Measurements from ENCODE around the gene SLC5A5.
A peak's percentile ranks its signal among the peaks of the same experiment; 100 is the strongest.

The SLC5A5 gene

GRCh38 chr19:17861542-17862402 is 10.0 kb upstream of the SLC5A5 start:
- Histone ChIP-seq H3K9me3 (no peaks in the 10 kb centered on the region), H3K4me2 (peak overlapping the region; percentile 99), H3K9ac (peak overlapping the region; percentile 100), H4K20me1 (peaks cover 66% of the 10 kb centered on the region), H3K4me1 (peaks cover 36% of the 10 kb centered on the region), H3K27ac (peak overlapping the region; percentile 99; the same call in 1 of the 2 replicates), H3K27me3 (no peaks in the 10 kb centered on the region), H3K4me3 (peak overlapping the region; percentile 90), H3K36me3 (peaks cover 57% of the 10 kb centered on the region)
- no peak for TF ChIP-seq Cebpa-rat (IDR thresholded peaks at IDR 0.05)

- TF ChIP-seq Cebpa-rat (IDR thresholded peaks at IDR 0.05): no peak
- Histone ChIP-seq H3K9ac (peak overlapping the region; percentile 100; the same call in 1 of the 2 replicates), H3K9me3 (no peaks in the 10 kb centered on the region), H3K4me1 (peaks cover 36% of the 10 kb centered on the region), H3K27me3 (no peaks in the 10 kb centered on the region), H3K4me2 (peak overlapping the region; percentile 99), H3K27ac (peak overlapping the region; percentile 38; the same call in 1 of the 2 replicates), H4K20me1 (peaks cover 71% of the 10 kb centered on the region), H3K36me3 (peaks cover 57% of the 10 kb centered on the region), H3K4me3 (0 out of 2 replicates have a peak overlapping the region, but pooled peaks have one; percentile 90)
These were observed 8.8 kb upstream of the SLC5A5 start for GRCh38 chr19:17862711-17863519.

- Histone ChIP-seq H3K27ac (no peak overlapping the region), H3K9me3 (no peaks in the 10 kb centered on the region), H3K4me3 (no peak overlapping the region), H3K4me1 (peaks cover 36% of the 10 kb centered on the region), H3K9ac (no peak overlapping the region; the same call in 1 of the 2 replicates), H3K4me2 (no peak overlapping the region), H4K20me1 (peaks cover 71% of the 10 kb centered on the region), H3K27me3 (no peaks in the 10 kb centered on the region), H3K36me3 (peaks cover 57% of the 10 kb centered on the region)
- TF ChIP-seq Cebpa-rat (IDR thresholded peaks at IDR 0.05): no peak
These were observed 8.1 kb upstream of the SLC5A5 start for GRCh38 chr19:17863520-17864182.

- Histone ChIP-seq H3K9me3 (no peaks in the 10 kb centered on the region), H3K27ac (no peak overlapping the region), H3K27me3 (peaks cover 8% of the 10 kb centered on the region), H4K20me1 (peaks cover 62% of the 10 kb centered on the region), H3K4me3 (no peak overlapping the region), H3K4me2 (no peak overlapping the region), H3K9ac (no peak overlapping the region), H3K4me1 (peaks cover 30% of the 10 kb centered on the region), H3K36me3 (peaks cover 54% of the 10 kb centered on the region)
- no peak for TF ChIP-seq Cebpa-rat (IDR thresholded peaks at IDR 0.05)
These were observed 6.1 kb upstream of the SLC5A5 start for GRCh38 chr19:17865364-17866311.

- Histone ChIP-seq H3K9ac (no peak overlapping the region), H3K4me1 (peaks cover 22% of the 10 kb centered on the region), H3K4me3 (no peak overlapping the region), H4K20me1 (peaks cover 54% of the 10 kb centered on the region), H3K27ac (no peak overlapping the region), H3K9me3 (no peaks in the 10 kb centered on the region), H3K27me3 (peaks cover 16% of the 10 kb centered on the region), H3K36me3 (peaks cover 46% of the 10 kb centered on the region), H3K4me2 (no peak overlapping the region)
- no peak for TF ChIP-seq Cebpa-rat (IDR thresholded peaks at IDR 0.05)
These were observed 5.3 kb upstream of the SLC5A5 start for GRCh38 chr19:17866312-17866963.

GRCh38 chr19:17866964-17867486 is 4.7 kb upstream of the SLC5A5 start:
- Histone ChIP-seq H3K4me1 (peaks cover 16% of the 10 kb centered on the region), H4K20me1 (peaks cover 48% of the 10 kb centered on the region), H3K9ac (no peak overlapping the region), H3K27me3 (peaks cover 22% of the 10 kb centered on the region), H3K4me3 (no peak overlapping the region), H3K36me3 (peaks cover 40% of the 10 kb centered on the region), H3K27ac (no peak overlapping the region), H3K4me2 (no peak overlapping the region), H3K9me3 (no peaks in the 10 kb centered on the region)
- no peak for TF ChIP-seq Cebpa-rat (IDR thresholded peaks at IDR 0.05)

- no peak overlapping the region for H3K9ac ChIP-seq
These were observed 3.1 kb upstream of the SLC5A5 start for GRCh38 chr19:17868669-17869068.

GRCh38 chr19:17869114-17869608 is 2.6 kb upstream of the SLC5A5 start:
- no peak overlapping the region for H3K9ac ChIP-seq
- H3K36me3 ChIP-seq: peaks cover 19% of the 10 kb centered on the region
- H3K9me3 ChIP-seq: no peaks in the 10 kb centered on the region
- H3K27ac ChIP-seq: no peak overlapping the region
- TF ChIP-seq Cebpa-rat (IDR thresholded peaks at IDR 0.05): no peak
- H3K4me1 ChIP-seq: peaks cover 14% of the 10 kb centered on the region
- no peak overlapping the region for H3K4me2 ChIP-seq
- peaks cover 42% of the 10 kb centered on the region for H3K27me3 ChIP-seq
- H3K4me3 ChIP-seq: no peak overlapping the region
- H4K20me1 ChIP-seq: peaks cover 36% of the 10 kb centered on the region

More at GRCh38 chr19:17868669-17869068, 3.1 kb upstream of the SLC5A5 start:
- H3K4me3 ChIP-seq: no peak overlapping the region
- peaks cover 41% of the 10 kb centered on the region for H4K20me1 ChIP-seq
- H3K4me2 ChIP-seq: no peak overlapping the region
- H3K27ac ChIP-seq: no peak overlapping the region
- H3K27me3 ChIP-seq: peaks cover 38% of the 10 kb centered on the region
- H3K36me3 ChIP-seq: peaks cover 24% of the 10 kb centered on the region
- peaks cover 12% of the 10 kb centered on the region for H3K4me1 ChIP-seq
- no peaks in the 10 kb centered on the region for H3K9me3 ChIP-seq
- TF ChIP-seq Cebpa-rat (IDR thresholded peaks at IDR 0.05): no peak
